VCaP (cell line): ENCODE measurements around the gene DENND6A.
"Not testable (repeated sequence)": the region's sequence is repeated elsewhere in the genome, so short reads cannot be mapped to it uniquely, and the experiment has no call there.

Experiments
- H3K27ac ChIP-seq: fragments of 450-650 bp; 2 replicates; pipeline ENCODE4 v1.5.1; 2017
- CTCF ChIP-seq: fragments of 450-650 bp; conservative IDR thresholded peaks from 2 replicates; pipeline ENCODE4 v1.5.1; 2017; ENCODE audit warnings: mild to moderate bottlenecking, moderate library complexity

Gene DENND6A

GRCh38 chr3:57637391-57637790 is 55.5 kb downstream of the DENND6A start:
- no peak for TF ChIP-seq CTCF
- no peak overlapping the region for H3K27ac ChIP-seq

DNA sequence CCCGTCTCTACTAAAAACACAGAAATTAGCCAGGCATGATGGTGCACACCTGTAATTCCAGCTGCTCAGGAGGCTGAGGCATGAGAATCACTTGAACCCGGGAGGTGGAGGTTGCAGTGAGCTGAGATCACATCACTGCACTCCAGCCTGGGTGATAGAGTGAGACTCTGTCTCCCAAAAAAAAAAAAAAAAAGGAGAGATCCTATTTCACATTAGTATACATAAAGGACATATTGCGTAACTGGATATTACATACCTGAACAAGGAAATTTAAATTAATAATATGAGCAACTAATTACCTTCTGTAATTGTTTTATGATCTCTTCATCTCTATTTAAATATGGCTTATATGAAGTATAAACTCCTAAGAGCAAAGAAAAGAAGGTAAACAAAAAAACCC is 58.6 kb downstream of the DENND6A start:
- not testable (repeated sequence) for H3K27ac ChIP-seq

DNA sequence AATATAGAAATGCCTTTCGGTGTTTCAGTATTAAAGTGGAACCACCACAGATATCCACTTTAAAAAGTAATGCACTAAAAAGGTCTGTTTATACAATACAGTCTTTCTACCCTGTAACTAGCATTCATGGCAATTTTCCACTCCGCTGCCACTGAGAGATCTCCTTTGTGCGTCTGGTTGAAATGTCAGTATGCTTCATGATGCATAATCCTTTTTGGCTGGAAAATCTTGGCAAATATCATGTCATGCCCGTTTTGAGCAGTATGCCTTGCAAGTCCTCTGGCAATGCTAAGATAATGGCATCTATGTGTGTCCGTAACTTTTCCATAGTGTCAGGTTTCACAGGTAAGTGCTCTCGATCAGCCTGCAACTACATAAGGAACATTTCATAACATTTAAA is 64.9 kb downstream of the DENND6A start:
- no peak overlapping the region for H3K27ac ChIP-seq
- TF ChIP-seq CTCF, result no peak

- TF ChIP-seq CTCF, result no peak
These were observed 68.1 kb downstream of the DENND6A start for GRCh38 chr3:57624801-57625200.

DNA sequence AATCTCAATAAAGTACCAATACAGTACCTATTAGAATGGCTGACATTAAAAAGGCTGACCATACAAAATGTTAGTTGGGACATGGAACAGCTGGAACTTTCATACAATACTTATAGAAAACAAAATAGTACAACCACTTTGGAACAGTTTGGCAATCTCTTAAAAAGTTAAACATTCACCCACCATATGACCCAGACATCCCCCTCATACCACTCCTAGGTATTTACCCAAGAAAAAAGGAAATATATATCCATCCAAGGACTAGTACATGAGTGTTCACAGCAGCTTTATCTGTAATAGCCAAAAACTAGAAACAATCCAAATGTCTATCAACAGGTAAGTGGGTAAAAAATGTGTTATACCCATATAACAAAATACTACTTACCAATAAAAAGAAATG is 70.5 kb downstream of the DENND6A start:
- no peak for TF ChIP-seq CTCF
- no peak overlapping the region for H3K27ac ChIP-seq

More at GRCh38 chr3:57624801-57625200, 68.1 kb downstream of the DENND6A start:
- H3K27ac ChIP-seq, result no peak overlapping the region

- no peak overlapping the region for H3K27ac ChIP-seq
- no peak for TF ChIP-seq CTCF
These were observed 75.1 kb downstream of the DENND6A start for GRCh38 chr3:57617739-57618138.

- no peak for TF ChIP-seq CTCF
- no peak overlapping the region for H3K27ac ChIP-seq
These were observed 76.6 kb downstream of the DENND6A start for GRCh38 chr3:57616233-57616632.

DNA sequence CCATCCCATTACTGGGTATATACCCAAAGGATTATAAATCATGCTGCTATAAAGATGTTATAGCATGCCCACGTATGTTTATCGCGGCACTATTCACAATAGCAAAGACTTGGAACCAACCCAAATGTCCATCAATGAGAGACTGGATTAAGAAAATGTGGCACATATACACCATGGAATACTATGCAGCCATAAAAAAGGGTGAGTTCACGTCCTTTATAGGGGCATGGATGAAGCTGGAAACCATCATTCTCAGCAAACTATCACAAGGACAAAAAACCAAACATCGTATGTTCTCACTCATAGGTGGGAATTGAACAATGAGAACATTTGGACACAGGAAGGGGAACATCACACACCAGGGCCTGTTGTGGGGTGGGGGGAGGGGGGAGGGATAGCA is 81.0 kb downstream of the DENND6A start:
- not testable (repeated sequence) for H3K27ac ChIP-seq

DNA sequence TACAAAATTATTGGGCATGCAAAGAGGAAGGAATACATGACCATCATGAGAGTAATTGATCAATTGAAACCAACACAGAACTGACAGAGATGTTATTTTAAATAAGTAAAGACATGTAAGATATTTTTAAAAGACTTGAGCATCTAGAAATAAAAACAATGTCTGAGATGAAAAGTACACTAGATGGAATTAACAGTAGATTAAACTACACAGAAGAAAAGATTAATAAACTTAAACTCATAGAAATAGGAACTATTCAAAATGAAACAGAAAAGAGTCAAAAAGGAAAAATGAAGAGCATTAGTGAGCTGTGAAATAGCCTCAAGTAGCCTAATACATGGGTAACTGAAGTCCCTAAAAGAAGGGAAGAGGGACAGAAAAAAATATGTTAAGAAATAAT is 87.2 kb downstream of the DENND6A start:
- no peak overlapping the region for H3K27ac ChIP-seq
- no peak for TF ChIP-seq CTCF
